DMS79 (cell line): ENCODE measurements around the gene GNAI3.
A peak's percentile ranks its signal among the peaks of the same experiment; 100 is the strongest.

Experiments used
- DNase-seq: peaks from one replicate; lab custom pipeline; 2025; lab: John Stamatoyannopoulos, UW

The GNAI3 gene

DNA sequence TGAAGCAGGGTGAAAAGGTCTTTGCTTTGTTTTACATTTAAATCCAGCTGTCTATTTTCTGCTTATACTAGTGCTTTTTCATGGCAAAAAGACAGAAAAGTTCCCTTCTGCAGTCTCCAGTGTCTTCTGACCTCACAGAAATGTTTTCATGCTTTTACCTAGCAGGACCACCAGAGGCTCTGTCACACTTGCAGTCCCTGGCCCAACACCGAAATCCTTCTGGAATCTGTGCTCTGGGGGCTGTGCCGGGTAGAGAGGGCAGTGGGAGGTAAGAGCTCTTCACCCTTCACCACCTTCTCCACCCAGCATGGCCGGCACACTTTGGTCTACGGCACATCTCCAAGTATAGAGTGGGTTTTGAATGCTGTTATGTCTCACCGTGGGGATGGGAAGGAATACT is 50.2 kb downstream of the GNAI3 start:
- DNase-seq, result no peak

DNA sequence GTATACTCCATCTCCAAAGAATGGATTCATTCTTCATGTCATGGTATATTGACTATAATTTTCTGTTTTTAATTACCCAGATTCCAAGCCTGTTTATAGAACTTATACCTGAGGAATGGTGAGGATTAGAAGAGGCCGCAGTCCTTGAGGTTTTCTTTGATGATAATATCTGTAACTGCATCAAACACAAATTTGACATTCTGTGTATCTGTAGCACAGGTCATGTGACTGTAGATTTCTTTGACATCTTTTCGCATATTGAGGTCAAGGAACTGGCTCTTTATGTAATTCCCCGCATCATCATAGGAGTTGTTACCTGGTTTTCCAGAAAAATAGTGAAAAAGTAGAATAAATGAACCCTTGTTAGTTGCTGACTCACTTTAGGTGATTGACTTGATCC is 54.8 kb downstream of the GNAI3 start:
- no peak for DNase-seq

DNA sequence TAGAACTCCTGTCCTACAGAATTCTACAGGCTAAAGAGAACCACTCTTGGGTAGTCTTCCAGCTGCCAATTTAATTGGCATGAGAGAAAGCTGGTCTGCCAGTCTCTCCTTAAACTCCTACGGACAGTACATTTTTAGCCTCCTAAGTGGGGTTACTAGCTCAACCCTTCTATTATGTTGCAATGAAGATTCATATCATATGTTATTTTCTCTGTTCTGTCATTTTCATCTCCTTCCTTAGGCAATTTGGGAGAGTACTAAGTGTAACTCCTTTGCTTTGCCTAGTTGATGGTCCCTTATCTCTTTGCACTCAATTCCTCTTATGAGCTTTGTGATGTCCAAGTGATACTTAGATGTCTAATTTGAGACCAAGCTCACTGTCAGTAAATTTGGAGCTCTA is 57.0 kb downstream of the GNAI3 start:
- no peak for DNase-seq

DNA sequence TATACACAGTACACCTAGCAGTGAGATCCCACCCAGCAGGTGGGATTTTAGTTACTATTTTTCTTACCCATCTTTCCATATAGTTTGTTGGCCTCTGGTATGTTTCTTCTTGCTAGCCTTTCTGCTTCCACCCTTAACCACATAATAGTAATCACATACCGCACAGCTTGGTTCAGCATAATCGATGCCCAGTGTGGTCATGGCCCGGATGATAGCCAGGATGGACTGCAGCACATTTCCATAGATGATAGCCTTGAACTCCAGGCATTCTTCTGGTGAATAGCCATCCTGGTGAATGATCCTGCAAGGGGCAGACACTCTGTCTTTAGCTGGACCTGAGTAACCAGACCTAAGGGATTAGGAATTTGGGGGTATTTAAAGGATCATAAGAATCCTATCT is 61.5 kb downstream of the GNAI3 start:
- DNase-seq, result no peak

DNA sequence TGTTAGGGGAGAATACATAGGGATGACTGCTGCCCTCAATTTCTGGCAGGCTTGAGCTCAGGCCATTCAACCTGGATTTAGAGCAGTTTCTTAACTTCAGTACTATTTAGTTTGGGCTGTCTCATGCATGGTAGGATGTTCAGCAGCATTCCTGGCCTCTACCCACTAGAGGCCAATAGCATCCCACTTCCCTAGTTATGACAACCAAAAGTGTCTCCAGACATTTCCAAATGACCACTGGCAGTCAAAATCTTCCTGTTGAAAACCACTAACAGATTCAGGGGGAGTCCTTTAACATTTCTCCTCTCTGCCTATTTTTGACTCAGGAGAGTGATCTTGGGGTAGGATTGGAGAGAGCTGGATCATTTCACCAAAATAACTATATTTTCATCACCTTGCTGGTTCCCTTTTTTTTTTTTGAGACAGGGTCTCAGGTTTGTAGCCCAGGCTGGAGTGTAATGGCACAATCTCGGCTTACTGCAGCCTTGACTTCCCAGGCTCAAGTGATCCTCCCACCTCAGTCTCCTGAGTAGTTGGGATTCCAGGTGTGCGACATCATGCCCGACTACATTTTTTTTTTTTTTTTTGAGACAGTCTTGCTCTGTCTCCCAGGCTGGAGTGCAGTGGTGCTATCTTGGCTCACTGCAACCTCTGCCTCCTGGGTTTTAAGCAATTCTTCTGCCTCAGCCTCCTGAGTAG is 62.3 kb downstream of the GNAI3 start:
- no peak for DNase-seq

DNA sequence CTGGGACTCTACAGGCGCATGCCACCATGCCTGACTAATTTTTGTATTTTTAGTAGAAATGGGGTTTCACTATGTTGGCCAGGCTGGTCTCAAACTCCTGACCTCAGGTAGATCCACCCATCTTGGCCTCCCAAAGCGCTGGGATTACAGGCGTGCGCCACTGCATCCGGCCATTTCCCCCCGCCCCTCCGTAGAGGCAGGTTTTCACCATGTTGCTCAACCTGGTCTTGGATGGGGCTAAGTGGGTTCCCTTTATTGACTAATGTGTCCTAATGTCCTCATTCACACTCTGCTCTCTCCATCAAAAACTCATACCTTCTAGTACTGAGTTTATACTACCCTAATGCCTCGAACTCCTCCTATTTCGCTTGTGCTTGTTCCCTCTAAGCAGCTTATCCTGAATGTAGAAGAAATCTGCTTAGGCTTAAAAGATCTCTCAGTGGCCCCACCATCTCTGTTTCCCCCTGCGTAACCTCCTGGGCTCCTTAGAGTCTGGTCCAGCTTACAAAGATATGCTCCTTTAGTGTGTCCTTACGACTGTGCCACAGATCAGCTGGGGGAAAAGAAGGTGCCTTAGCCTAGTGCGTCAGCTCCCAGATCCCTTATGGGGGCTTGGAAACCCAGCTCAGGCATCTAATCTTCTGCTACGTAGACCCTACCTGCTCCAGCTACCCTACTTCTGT is 63.0 kb downstream of the GNAI3 start:
- DNase-seq, result no peak

DNA sequence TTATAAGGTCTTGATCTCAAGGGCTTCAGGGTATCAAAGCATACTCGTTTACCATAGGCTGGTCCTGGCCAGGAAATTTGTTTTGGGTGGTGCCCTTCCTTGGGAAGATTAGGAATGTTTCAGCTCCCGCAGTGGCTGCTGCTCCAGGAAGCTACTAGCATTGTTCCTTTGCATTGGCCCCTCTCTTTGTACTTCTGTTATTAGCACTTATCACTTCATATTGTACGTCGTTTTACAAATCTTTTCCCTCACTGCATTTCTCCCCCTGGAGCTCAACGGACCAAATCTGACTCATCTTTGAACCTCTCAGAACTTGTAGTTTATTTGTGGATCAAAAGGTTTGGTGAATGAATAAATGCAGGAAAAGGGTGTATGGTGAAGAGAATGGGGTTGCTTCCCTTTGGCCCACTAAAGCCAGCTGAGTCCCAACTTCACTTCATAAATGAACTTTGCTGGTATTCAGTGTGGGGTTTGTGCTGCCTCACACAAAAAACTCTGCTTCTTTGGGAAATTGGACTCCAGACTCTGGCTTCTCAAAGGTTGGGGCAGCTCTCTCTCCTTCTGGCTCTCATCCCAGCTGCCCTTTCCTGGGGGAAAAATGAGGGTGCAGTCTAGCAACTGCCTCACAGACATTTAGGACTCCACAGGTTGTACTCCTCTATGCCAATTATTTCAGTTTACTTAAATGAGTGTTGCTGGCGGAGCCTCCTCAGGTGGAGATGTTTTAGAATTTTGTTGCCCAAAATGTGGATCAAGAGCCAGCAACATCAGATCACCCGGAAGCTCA is 65.1 kb downstream of the GNAI3 start:
- DNase-seq, result no peak

DNA sequence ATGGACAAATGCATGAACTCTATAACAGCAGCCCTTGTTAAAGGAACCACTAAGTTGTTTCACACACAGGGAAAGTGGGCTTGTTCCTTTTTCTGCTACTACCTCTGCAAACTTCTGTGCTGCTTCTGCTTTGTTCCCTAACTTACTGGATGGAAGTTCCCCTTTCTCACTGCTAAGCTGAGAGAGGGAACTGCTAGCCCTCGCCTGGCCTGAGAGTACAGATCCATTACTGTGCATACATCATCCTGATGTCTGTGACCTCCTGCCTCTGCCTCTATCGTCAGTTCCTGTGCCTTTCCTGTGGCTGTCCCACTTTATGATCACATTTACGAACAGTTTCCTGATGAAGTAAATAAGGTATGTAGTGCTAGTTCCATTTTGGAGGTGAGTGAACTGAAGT is 67.5 kb downstream of the GNAI3 start:
- DNase-seq, result no peak

DNA sequence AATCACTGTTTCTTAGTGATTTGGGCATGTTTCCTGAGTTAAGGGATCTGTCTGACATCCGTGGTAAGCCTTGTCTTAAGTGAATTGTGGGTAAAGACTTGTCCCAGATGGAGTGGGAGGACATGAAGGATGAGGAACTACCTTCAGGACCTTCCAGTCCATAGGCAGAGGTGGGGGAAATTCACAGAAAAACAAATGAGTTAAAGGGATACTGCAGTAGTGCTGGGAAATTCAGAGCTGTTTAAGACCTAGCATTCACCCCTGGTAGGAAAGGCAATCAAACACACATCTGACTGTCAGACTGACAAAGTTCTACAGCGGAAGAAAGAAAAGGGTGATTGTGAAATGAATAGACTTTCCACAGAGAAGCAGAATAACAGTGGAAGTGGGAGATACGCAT is 68.0 kb downstream of the GNAI3 start:
- DNase-seq, result no peak

DNA sequence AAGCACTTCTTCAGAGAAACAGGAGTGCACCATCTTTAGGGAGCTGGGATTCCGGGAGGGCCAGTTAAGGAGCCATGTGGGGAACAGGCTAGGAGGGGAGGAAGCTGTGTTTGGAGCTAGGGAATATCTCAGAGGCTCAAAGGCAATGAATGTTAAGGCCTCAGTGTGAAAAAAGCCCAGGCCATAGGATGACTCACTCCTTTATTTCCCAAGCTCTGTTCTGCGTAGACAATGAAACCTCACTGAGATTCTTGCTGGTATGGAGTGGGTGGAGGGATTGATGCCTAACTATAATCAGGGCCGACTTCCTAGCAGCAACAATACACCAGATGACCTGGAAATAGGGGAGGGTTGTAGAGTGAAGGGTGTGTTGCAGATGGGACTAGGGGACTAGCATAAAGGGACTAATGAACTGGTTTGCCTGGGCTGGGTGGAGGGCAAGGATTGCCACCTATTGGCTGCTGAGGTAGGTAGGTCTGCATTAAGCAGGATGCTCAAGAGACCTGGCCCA is 68.9 kb downstream of the GNAI3 start:
- DNase-seq, result no peak

DNA sequence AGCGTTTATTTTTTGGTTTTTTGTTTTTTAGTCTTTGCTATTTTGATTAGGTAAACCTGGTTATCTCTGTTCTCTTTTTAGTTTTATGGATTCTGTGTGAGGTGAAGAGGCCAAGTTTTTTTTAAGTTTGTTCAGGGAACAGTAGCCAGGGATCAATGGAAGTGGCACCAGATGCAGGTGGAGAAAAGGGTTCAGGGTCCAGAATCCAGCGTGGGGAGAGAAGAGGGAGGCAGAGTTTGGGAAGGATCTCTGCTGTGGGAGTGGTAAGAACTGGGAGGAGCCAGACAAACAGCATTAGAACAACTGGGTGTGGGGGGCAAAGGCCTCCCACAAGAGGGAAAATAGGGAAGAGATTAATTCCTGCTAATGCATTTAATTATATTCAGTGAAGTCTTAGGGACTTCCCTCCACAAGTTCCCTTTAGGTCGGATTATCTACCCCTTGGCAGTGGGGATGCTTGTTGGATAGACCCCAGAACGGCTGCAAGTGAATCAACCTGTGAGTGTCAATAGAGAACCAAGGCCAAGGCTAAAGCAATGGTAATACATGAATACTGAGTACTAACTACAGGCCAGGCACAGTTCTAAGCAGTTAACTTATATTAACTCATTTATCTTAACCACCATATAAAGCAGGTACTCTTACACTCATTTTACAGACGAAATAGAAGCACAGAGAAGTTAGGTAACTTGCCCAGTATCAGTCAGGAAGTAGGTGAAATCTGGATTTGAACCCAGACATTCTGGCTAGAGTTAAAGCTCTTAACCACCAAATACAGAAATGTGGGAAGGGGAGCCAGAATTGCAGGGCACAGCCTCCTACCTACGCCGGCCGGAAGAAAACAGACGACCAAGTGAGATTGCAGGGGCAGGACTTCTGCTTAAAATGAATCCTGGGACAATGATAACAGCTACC is 70.5 kb downstream of the GNAI3 start:
- DNase-seq, result no peak

DNA sequence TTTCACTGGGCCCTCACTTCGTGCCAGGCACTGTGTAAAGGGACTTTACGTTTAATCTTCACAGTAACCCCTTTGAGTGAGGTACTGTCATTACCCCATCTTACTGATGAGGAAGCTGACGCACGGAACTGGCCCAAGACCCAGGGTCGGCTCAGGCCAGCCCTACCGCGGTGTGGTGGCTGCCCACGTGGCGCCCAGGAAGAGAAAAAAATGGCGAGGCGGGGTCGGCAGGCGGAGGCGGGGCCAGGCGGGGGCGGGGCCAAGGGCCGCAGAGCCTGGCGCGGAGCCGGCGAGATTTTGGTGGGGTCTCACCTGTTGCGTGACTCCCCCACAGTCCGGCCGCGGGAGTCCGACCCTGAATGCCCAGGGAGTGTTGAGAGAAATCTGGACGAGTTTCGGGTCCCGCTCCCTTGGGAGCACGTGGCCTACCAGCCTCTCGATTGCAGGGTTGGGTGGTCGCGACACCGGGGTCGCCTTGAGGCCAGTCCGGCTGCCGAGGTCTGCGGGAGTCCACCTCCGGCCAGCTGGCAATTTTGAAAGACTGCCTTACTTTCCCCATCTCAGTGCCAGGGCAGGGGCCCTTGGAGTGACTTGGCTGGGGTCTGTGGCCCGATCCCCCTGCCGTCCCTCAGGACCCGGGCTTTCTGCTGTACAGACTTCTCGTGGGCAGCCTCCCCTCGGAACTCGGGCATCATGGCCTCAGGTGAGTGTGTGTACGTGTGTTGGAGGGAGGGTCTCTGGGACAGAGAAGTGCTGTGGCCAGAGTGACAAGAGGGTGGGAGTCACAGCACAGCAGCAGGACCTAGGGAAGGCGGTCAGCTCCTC is 71.4 kb downstream of the GNAI3 start, which contains the start of the genes AMPD2 and GNAT2:
AMPD2 (plus strand) TSS at position 262 of the 825 bp plus-strand sequence. CDS start 1,339 bp downstream, outside the sequence.
GNAT2 (minus strand) TSS at position 41 of the 825 bp plus-strand sequence. CDS start 6,746 bp downstream, outside the sequence.
- DNase-seq, result peak; percentile 5

DNA sequence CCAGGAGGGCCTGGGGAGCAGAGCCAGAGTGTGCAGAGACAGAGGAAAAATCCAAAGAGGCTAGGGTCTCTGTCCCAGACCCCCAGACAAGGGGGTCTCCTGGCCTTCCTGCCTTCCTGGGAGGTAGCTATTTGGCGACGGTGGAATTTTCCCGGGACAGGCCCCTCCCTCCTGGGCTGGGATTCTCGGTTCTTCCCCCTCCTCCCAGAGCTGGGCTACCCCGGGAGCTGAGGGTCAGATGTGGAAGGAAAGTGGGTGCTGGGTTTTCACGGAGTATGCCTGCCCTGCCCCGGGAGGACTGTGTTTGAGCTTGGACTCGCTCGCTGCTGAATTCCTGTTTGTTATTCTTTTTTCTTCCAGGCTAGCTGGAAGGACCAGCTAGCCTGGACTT is 72.0 kb downstream of the GNAI3 start:
- DNase-seq, result peak; percentile 36

DNA sequence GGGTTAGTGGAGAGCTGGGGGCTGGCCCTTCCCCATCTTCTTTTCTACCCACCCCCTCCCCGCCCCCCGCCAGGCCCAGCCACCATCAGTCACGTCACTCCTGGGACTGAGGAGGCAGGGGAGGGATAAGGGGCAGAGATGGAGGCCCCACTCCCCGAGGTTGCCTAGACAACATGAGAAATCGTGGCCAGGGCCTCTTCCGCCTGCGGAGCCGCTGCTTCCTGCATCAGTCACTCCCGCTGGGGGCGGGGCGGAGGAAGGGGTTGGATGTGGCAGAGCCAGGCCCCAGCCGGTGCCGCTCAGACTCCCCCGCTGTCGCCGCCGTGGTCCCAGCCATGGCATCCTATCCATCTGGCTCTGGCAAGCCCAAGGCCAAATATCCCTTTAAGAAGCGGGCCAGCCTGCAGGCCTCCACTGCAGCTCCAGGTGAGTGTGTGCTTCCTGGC is 72.4 kb downstream of the GNAI3 start:
- DNase-seq, result peak; percentile 72

DNA sequence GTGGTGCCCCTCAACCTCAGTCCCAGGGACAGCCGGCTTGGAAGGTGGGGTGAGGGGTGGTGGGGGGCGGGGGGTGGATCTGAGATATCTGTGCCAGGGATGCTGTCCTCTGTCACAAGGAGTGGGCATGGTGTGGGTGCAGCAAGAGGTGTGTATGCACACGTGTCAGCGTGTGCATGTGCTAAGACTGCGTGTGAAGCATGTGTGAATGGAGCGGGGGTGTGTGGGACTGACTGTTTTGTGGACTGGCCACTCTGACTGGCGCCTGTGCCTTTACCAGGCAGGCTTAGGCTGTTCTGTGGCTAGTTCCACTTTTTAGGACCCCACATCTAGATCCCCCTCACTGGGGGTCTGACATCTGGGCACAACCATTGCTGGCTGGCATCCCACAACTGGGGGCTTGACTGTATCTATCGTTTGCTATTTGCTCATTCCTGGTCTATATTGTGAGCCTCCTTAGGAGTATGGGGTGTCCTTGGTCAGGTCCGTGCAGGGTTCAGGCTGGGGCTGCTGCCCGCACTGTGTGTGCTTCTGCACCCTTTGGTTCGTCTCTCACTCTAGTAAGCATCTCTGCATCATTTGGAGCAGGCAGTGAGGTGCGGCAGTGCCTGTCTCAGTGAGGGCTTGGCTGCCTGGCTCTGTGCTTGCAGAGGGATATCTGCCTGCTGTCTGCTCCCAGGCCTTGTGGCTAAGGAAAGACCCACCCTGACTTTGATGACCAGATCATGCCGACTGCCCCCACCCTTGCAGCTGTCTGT is 73.1 kb downstream of the GNAI3 start:
- no peak for DNase-seq

DNA sequence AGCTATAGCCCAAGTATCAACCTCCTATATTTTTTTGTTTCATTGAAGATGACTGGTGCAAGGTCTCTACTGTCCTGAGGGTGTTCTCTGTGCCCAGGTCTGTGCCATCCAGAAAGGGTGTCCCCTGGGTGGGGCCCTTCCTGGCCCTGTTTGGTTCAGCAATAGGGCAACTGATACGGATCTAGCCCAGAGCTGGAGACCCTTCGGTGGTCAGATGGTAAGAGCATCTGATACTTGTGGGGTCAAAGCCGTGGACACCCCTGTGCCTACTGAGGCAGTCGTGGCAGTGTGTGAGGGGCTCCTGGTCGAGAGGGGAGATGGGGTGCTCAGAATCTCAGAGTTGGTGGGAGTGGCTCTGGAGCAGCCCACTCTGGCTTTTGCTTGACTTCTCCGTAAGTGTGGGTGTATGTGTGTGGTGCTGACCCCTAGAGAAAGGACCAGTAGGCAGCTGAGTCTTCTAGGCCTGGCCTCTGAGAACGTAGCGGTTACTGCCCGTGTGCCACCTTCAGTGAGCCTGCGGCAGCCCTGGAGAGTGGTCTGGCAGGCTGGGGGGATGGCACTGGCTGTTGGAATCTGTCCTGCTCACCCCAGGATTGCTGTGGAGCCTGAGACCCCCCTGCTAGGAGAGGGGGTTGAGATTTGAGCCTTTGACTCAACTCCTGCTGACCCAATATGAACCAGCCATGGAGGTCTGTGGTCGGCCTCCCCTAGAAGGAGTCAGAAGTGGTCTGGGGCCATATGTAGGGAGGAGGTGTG is 73.9 kb downstream of the GNAI3 start:
- DNase-seq, result no peak

DNA sequence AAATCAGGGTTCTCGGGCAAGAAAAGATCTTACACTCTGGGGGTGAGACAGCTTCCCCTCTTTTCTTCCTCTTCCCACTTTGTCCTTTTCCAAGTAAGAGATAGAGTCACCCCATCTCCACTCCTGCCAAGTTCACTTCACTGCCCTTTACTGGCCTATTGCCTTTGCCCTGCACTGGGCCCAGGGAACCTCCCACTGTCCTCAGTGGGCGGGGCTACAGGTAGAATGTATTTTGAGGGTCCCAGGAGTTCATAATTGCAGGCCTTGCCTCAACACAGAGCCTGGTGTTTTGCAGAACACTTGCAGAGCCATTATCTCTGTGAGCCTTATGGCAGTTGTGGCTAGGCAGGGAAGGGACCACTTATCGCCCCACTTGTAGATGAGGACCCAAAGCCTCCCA is 74.5 kb downstream of the GNAI3 start:
- no peak for DNase-seq

DNA sequence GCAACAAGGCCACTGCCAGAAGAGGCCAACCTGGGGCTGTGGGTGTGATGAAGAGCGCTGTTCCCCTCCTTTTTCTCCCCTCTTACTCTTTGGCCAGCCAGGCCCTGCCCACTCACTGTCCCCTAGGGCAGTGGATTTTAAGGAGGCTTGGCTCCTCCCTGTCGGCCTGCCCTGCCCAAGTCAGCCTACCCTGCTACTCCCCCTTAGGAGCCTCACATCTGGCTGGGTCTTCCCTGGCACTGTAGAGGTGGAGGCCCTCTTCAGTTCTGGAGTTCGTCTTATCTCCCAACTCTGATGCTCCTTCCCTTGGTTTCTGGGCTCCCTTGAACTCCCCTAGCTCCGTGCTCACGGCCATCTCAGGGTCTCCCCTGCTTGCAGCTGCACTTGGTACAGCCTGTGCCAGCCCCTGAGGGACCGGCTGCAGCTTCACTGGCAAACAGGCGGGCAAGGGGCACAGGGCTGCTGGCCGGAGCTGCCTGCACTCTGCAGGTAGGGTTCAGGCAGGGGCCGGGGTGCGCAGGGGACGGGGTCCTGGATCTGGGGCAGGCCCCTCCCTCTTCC is 75.3 kb downstream of the GNAI3 start:
- peak; percentile 29 for DNase-seq
